PC-3 (cell line): Measurements from ENCODE around the gene MAP1LC3B2. TPM values are rescaled to one million over a fixed set of nuclear protein-coding genes. Genes with fewer than 3 reads are reported as not detected.

Source experiments
- ATAC-seq: fragments of 200-7000 bp; cut with Tn5 transposase; 2 replicates; pipeline ENCODE4 v1.9.1; 2020; ENCODE audit warnings: mild to moderate bottlenecking, moderate library complexity
- BruUV-seq: library from RNA; stranded (reverse); fragments of 400-500 nt; replicated peaks from 2 replicates; lab custom pipeline; 2021; lab: Mats Ljungman, UMichigan
- CTCF ChIA-PET: fragments of 300-600 bp; sonication (Branson Sonifier 250); formaldehyde crosslinking; loops from one replicate; lab custom pipeline; 2022; ENCODE audit warnings: antibody characterized with exemption; lab: Charles Lee
- POLR2A ChIA-PET: fragments of 300-600 bp; sonication (Branson Sonifier 250); formaldehyde crosslinking; loops from one replicate; lab custom pipeline; 2022; ENCODE audit warnings: antibody characterized with exemption; ENCODE audit not compliant: unreplicated experiment; lab: Charles Lee
- DNase-seq: peaks from one replicate; pipeline ENCODE4 v3.0.0-alpha.2; 2015
- H2AFZ ChIP-seq: fragments of 300-600 bp; sonication (generic); 2 replicates; pipeline ENCODE4 v1.6.0; 2016; ENCODE audit warnings: antibody characterized with exemption, low read length
- H3F3A ChIP-seq: fragments of 300-600 bp; sonication (generic); one replicate; pipeline ENCODE4 v1.6.0; 2017; ENCODE audit warnings: antibody characterized with exemption, low read length, control low read depth, mild to moderate bottlenecking; ENCODE audit not compliant: unreplicated experiment
- H3K27ac ChIP-seq: fragments of 300-600 bp; sonication (generic); 2 replicates; pipeline ENCODE4 v1.5.1; 2016; ENCODE audit warnings: mild to moderate bottlenecking, low read length
- H3K27me3 ChIP-seq: fragments of 300-600 bp; sonication (generic); 2 replicates; pipeline ENCODE4 v1.6.1; 2016; ENCODE audit warnings: low read length, mixed read lengths
- H3K36me3 ChIP-seq: fragments of 300-600 bp; sonication (generic); 2 replicates; pipeline ENCODE4 v1.6.1; 2016; ENCODE audit warnings: low read depth, mixed run types, low read length, mixed read lengths
- H3K4me1 ChIP-seq: fragments of 300-600 bp; sonication (generic); 2 replicates; pipeline ENCODE4 v1.5.1; 2016; ENCODE audit warnings: low read length; ENCODE audit not compliant: insufficient read depth
- H3K4me2 ChIP-seq: fragments of 300-600 bp; sonication (generic); 2 replicates; pipeline ENCODE4 v1.6.0; 2016; ENCODE audit warnings: low read length
- H3K4me3 ChIP-seq: fragments of 300-600 bp; sonication (generic); 2 replicates; pipeline ENCODE4 v1.5.1; 2016; ENCODE audit warnings: mild to moderate bottlenecking, low read length, mixed read lengths
- H3K79me2 ChIP-seq: fragments of 300-600 bp; sonication (generic); 2 replicates; pipeline ENCODE4 v1.6.1; 2017; ENCODE audit warnings: low read length, mixed read lengths
- H3K9ac ChIP-seq: fragments of 300-600 bp; sonication (generic); 2 replicates; pipeline ENCODE4 v1.6.0; 2016; ENCODE audit warnings: mild to moderate bottlenecking, low read length
- H3K9me2 ChIP-seq: fragments of 300-600 bp; sonication (generic); replicated peaks from 2 replicates; pipeline ENCODE4 v1.6.1; 2016; ENCODE audit warnings: mixed run types, low read length, mixed read lengths
- H3K9me3 ChIP-seq: fragments of 300-600 bp; sonication (generic); 2 replicates; pipeline ENCODE4 v1.6.1; 2016; ENCODE audit warnings: low read length, mixed read lengths
- H4K20me1 ChIP-seq: fragments of 300-600 bp; sonication (generic); 2 replicates; pipeline ENCODE4 v1.6.1; 2016; ENCODE audit warnings: low read length, mixed read lengths
- CTCF ChIP-seq: fragments of 300-600 bp; sonication (generic); conservative IDR thresholded peaks from 2 replicates; pipeline ENCODE4 v1.5.1; 2017; ENCODE audit warnings: antibody characterized with exemption, low read depth, mild to moderate bottlenecking, low read length
- EZH2 ChIP-seq: fragments of 300-600 bp; sonication (generic); IDR thresholded peaks from one replicate; pipeline ENCODE4 v1.6.1; 2017; ENCODE audit warnings: antibody characterized with exemption, mild to moderate bottlenecking, low read length; ENCODE audit not compliant: unreplicated experiment
- EZH2phosphoT487 ChIP-seq: fragments of 300-600 bp; sonication (generic); IDR thresholded peaks from 2 replicates; pipeline ENCODE4 v1.6.1; 2018; ENCODE audit warnings: mild to moderate bottlenecking, antibody characterized with exemption, low read length, borderline replicate concordance
- intact Hi-C: fragments of 100-400 bp; cut with micrococcal nuclease; formaldehyde crosslinking; loops from 2 replicates; pipeline ENCODE4 v1.9.0; 2023
- total RNA-seq: library from RNA; depleted of rRNA; stranded (reverse); fragments of >200 nt; gene quantifications from 2 replicates; pipeline ENCODE4 v1.2.3, GENCODE V29; 2014

Gene MAP1LC3B2
- total RNA-seq, 1 experiment from 2014 or later = not detected

- Histone ChIP-seq H3K27ac (peak overlapping the region; percentile 87), H3F3A (no peaks in the 10 kb centered on the region), H3K9ac (peak overlapping the region; percentile 85), H3K79me2 (no peaks in the 10 kb centered on the region), H3K27me3 (no peaks in the 10 kb centered on the region), H3K36me3 (no peaks in the 10 kb centered on the region), H4K20me1 (no peaks in the 10 kb centered on the region), H3K9me3 (no peaks in the 10 kb centered on the region), H3K4me2 (peak overlapping the region; percentile 80), H3K4me3 (peak overlapping the region; percentile 59), H3K9me2 (no peaks in the 10 kb centered on the region), H3K4me1 (peaks cover 29% of the 10 kb centered on the region), H2AFZ (peak overlapping the region; percentile 85)
- intact Hi-C loops = loop anchor here (1.0 to 10.0 kb wide), 9 partner anchors 70 to 601 kb away; partner anchors contain the start of gene MED13L
- peak; percentile 84 for ATAC-seq
- TF ChIP-seq CTCF = peak; percentile 65
- TF ChIP-seq EZH2 = no peak
- TF ChIP-seq EZH2phosphoT487 = no peak
- DNase-seq = peak; percentile 91
- ChIA-PET POLR2A (interaction anchor here (0.9 kb wide), 1 partner anchor 40 kb away, joined by 5 read pairs; no protein-coding TSS in a partner anchor), CTCF (interaction anchor here (0.5 to 1.0 kb wide), 4 partner anchors 66 to 682 kb away, joined by 3 to 5 read pairs (median 3); no protein-coding TSS in a partner anchor)
- TSS peak; percentile 35 for BruUV-seq
Observed at GRCh38 chr12:116599285-116600136, 40.3 kb downstream of the MAP1LC3B2 start.

DNA sequence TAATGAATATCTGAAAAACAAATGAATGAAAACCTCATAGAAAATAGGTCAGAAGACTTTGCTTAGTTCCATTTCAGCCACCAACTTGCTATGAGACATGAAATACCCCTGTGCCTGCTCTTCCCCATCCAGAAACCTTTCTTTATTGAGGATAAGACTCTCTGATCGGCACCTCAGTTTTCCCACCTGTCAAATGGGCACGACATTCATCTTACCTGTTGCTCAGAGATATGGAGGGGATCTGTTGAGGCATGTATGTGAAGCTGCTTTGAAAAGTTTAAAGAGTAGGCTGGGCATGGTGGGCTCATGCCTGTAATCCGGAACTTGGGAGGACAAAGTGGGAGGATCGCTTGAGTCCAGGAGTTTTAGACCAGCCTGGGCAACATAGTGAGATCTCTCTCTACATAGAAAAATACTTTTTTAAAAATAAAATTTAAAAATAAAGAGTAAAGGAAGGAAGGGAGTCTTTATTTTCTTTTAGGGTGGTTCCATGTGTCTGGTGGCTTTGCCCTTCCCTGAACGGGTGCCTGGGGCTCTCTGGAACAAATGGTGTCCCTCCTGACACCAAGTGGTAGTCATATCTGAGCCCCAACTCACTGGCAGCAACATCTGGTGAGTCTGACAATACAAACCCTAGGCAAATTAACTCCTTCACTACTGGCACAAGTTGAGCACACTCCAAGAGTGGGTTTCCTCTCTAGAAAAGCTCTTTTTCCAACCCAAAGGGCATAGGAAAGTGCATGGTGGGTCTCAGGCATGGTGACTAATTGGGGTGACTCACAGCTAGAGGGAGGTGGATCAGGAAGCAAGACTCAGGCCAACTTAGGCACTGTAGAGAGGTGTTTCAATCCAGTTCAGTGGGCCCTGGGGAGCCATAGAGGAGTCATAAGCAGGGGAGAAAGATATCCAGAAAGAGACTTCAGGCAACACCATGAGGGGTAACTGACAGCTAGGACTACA, 42.1 kb downstream of the MAP1LC3B2 start:
- Histone ChIP-seq H3K9ac (no peak overlapping the region), H3K36me3 (no peaks in the 10 kb centered on the region), H3K9me3 (no peaks in the 10 kb centered on the region), H3K4me1 (peaks cover 33% of the 10 kb centered on the region), H3K27me3 (no peaks in the 10 kb centered on the region), H2AFZ (no peak overlapping the region), H4K20me1 (no peaks in the 10 kb centered on the region), H3K4me2 (0 out of 2 replicates have a peak overlapping the region, but pooled peaks have one; percentile 9), H3K27ac (peak overlapping the region; percentile 11; the same call in 1 of the 2 replicates), H3K4me3 (no peak overlapping the region), H3K79me2 (no peaks in the 10 kb centered on the region), H3F3A (no peaks in the 10 kb centered on the region), H3K9me2 (no peaks in the 10 kb centered on the region)
- intact Hi-C loops = loop anchor here (10.0 kb wide), 1 partner anchor 94 kb away; no protein-coding TSS in a partner anchor
- TF ChIP-seq CTCF (no peak), EZH2 (no peak), EZH2phosphoT487 (no peak)
- BruUV-seq = no TSS peak
- ChIA-PET POLR2A (no interaction called here), CTCF (no interaction called here)
- ATAC-seq (no peak), DNase-seq (peak; percentile 54)
